GM19452 (cell line): ENCODE data around the gene MRPS23.

ENCODE experiments used
- ATAC-seq: cut with Tn5 transposase; IDR thresholded peaks from one replicate; pipeline ENCODE4 v1.9.1; 2021; ENCODE audit not compliant: unreplicated experiment

The MRPS23 gene

DNA sequence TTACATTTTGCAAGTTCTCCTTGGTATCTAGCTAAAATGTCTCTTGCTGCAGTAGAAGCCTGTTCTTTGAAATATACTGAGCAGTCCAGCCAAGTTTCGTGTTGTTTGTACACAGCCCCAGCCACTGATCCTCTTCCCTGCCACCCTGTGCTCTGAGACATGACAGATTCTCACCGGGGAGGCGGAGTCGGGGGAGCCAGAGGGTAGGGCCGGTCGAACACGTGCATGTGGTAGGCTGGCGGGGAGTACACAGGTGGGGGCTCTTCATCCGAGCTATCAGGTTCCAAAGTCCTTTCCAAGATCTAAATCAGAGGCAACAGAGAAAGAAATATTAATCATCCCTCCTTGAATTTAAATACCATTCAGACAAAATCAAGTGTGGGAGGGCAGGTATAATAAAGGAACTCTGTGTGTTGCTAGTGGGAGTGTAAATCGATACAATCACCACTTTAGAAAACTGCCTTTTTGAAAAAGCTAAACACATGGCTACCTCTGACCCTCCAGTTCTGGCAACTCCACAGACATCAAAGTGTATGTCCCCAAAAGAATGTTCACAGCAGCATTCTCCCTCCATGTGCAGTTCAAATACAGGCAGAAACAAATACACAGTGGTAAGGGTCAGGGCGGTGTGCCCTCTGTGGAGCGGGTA lies 29.7 kb upstream of the MRPS23 start:
- ATAC-seq, result no peak

GRCh38 chr17:57877803-57878377 lies 28.0 kb upstream of the MRPS23 start:
- ATAC-seq, result no peak

- no peak for ATAC-seq
These were observed 27.0 kb upstream of the MRPS23 start for GRCh38 chr17:57876866-57877237.

DNA sequence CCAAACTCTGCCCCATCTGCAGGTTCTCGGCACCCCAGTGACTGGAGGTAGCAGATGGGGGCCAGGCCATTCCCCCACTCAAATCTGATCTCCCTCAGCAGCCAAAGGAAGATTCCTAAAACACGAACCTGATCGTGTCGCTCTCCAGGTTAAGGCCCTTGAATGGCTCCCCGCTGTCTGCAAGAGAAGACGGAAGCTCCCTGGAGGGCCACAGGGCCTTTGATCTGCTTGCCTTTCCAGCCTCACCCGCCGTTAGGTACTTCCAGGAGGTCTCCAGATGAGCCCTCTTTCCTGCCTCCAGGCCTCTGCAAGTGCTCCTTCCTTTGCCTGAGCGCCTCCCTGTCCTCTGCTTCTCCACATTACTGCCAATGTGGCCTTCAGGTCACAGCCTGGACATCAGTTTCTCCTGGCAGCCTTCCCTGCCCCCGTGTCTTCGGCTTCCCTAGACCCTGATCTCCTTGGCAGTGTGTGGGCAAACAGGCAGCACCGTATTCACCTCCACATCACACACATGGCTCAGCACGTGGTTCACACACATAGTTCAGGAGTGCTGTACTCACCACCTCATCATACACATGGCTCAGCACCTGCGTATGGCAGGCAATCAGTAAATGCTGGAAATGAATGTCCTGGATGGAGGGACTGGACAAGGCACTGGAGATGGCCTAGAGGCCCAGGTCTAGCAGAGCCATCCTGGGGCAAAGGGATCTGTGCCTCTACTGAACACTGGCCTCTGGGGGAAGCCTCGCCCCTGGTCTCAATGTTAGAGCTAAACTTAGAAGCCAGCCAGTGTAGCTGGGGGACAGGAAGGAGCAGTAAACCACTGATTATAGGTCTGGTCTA lies 26.4 kb upstream of the MRPS23 start:
- ATAC-seq, result no peak

- ATAC-seq, result no peak
These were observed 25.6 kb upstream of the MRPS23 start for GRCh38 chr17:57875290-57876022.

DNA sequence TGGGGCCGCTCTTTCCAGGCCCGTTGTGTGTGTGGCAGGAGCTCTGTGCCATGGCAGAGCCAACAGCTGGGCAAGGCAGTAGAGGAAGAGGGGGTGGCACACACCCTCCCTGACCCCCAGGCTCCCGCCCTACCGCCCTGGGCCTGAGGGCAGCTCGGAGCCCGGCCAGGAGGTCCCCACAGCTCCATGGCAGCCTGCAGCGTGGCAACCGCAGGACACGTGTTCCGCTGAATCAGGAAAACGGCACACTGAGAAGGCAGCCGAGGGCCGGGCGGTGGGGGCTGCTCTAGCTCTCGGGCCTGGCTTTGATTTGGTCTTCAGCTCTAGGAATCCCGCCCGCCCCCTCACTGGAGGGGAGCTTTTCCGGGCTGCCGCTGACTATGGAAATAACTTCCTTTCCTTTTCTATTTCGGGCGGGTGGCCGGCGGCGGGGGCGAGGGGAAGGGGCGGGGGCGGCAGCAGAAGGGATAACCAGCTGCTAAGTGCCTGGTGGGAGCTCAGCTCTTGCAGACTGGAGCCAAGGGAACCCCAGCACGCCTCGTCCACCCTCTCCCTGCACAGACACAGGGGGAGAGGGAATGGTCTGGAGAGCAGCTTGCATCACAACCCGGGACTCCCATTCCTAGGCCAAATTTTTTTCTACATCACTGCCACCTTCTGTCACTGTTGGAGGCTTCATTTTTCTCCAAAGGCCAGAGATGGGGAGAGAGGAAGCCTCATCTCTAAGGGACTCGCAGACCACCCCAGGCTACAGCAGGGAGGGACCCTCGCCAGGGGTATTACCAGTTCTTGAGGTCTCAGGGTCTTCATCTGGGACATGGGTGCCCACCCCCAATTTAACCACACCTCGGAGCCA lies 24.8 kb upstream of the MRPS23 start:
- no peak for ATAC-seq

DNA sequence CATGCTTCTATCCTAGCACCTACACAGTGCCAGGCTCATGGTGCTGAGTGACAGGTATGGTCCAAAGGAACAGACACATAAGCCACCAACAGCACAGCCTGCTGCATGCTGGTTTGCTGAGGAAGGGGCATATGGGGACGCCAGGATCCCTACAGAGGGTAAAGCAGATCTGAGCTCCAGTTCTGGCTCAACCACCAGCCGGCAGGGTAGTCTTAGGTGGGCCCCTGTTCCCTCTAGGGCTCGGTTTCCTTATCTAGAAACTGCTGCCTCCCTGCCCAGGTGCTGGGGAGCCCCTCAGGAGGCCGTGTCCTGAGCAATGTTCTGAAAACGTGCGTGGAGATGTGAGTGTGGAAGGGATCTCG lies 24.2 kb upstream of the MRPS23 start:
- no peak for ATAC-seq

DNA sequence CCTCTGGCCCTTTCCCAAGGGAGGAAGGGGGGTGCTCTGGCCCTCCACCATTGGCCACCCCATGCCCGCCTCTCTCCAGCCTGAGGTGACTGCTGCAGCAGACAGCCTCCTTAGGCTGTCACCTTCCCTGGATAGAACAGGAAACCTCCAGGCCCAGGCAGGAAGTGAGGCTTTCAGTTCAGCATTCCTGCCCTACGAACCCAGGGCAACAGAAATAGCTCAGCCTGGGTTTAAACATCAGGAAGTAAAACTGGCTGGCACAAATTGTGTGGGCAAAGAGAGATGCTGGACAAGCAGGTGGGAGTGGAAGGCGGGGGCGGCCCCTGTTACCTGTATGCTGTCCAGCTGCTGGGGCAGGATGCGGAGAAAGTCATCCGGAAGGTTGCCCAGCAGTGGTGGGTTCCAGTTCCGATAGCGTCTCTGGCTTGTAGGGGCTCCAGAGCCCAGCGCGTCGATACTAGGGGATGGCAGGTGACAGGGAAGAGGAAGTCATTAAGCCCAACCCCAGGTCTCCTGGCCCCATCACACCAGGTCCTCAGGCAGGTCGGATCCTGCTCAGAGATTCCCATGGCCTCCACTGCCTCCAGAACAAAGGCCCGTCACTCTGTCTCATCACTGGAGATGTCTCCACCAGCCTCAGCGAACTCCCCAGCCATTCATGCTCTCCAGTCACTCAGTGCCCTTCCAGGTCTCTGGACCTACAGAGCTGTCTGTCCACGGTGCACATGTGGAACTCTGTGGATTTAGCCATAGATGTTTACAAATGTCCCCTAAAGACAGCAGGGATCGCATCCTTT lies 23.6 kb upstream of the MRPS23 start:
- no peak for ATAC-seq

GRCh38 chr17:57872536-57872935 lies 22.7 kb upstream of the MRPS23 start:
- ATAC-seq, result no peak

DNA sequence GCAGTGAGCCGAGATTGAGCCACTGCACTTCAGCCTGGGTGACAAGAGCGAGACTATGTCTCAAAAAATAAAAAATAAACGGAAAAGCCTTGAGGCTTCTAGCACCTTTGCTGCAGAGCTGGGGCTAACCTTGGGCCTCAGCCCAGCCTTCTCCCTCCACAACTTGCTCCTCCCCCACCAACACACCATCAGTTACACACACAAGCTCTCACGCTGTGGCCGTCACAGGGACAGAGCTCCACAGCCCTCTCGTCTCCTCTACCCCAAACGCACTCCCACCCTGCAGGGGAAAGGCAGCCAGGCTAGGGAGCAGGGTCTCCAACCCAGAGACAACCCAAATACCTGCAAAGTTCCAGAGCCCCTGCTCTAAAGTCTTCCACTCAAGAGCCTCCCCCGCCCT lies 22.0 kb upstream of the MRPS23 start:
- ATAC-seq, result no peak

- ATAC-seq, result no peak
These were observed 21.3 kb upstream of the MRPS23 start for GRCh38 chr17:57871155-57871554.

DNA sequence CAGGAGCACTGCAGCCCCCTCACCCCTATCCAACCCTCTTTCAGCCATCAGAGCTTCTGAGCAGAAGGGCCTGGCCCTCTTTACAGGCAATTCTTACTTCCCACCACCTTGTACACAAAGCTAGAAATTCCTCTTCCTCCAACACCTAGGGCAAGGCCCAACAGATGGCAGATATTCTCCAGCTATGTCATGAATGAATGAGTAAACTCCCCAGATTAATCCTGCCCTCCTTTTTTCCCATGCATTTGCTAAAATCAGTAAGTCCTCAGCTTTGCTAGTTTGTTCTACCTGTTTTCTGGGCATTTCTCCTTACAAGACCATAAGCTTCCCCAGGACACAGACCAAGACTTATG lies 20.4 kb upstream of the MRPS23 start:
- ATAC-seq, result no peak

- ATAC-seq, result no peak
These were observed 19.9 kb upstream of the MRPS23 start for GRCh38 chr17:57869617-57870282.

DNA sequence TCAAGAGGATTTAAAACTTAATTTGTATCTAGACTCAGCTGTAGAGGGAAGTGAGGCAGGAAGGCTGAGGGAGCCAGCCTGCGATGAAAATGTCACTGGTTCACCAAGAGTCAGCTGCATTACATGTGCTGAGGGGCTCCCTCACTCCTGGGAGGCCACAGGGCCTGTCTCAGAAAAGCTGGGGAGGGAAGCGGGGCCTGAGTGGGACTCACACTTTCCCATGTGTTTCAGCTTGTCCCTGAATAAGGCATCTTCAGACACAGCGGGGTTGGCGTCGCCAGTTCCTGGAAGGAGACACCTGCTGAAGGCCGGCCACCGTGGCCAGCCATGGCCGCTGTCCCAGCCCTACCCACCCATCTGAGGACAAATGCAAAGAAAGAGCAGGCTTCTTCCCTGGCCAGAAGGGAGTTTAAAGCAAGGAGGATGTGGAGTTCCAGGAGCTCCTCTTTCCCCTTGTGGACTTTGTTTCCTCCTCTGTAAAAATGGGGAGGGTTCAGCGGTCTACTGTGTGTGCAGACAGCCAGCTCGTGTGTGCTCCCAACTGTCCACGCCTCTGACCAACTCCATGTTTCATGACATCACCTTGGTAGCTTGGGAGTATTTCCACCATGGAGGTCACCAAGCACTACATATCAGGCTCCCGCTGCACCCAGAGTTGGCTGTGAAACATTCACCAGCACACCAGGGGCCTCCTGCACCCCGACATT lies 19.2 kb upstream of the MRPS23 start:
- ATAC-seq, result no peak

DNA sequence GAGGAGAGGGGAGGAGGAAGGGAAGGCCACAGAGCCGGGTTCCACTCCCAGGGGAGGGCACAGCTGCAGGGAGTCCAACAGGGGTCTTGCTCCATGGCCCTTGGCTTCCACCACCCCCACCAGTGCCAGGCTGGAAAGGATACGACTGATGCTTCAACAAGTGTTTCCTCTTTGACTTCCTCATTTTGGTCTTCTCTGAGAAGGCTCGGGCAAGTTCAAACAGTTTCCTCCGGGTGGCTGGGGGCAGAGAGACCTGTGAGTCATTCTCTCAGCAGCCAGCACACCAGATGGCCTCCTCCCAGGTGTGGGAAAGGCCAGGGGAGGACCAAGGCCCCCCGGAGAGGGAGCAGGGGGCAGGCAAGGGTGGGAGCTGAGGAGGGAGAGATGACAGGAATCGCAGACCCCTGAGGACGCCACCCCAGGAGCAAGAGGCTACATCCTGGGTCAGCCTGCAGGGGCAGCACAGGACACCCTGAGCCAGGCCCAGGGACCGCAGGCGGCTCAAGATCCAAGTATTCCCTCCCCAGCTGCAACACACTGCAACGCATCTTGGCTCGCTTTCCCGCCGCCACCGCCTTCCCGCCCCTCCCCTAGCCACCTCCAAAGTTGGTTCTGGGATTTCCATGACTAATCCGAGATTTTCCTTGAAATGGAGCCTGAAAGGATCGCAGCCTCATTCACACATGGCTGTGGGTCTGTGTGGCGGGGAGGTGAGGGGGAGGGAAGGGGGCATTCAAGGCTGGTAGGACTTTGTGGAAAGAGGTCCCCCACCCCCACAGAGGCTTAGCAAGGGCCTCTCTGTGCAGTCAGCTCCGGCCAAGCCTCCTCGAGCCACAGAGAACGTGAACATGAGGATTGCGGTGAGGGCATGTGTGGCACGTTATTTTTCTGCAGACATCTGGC lies 18.4 kb upstream of the MRPS23 start:
- no peak for ATAC-seq

DNA sequence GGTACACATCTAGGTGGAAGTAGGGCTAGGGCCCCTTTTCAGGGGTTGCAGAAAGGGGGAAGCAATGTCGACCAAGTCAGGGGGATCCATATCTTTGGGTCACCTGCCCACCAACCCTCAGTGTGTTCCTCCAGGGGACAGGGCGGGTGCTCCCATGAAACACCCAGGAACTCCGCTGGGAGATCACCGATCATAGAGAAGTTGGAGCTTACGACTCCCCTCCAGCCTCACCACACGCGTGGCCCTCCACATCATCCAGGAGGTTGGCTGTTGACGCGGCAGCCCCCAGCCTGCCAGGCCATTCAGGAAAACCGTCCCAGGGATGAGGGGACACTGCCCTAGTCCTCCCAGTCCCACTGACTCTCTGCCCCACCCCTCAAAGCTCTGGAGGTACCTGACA lies 17.3 kb upstream of the MRPS23 start:
- no peak for ATAC-seq

DNA sequence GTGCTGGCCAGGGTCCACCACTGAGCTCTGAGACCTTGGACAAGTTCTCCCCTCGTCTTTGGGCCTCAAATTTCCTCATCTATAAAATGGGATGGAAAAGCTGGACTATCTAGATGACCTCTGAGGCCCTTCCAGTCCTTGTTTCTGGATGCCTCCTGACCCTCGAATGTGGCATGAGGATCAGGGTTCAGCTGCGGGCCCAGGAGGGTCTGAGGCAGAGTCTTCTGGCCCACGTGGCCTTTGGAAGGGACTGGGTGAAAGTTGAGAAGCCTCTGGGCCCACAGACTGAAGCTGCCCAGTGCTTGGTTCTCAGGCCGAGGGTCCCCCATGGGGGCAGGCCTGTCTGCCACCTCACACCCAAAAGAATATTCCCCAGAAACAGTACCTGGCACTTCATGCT lies 16.9 kb upstream of the MRPS23 start:
- no peak for ATAC-seq

- ATAC-seq, result no peak
These were observed 16.5 kb upstream of the MRPS23 start for GRCh38 chr17:57866319-57866718.
